ENCODE data around the gene DDX51.
"Not testable (repeated sequence)": the region's sequence is repeated elsewhere in the genome, so short reads cannot be mapped to it uniquely, and the experiment has no call there.

The DDX51 gene

GRCh38 chr12:132139912-132140311 is 4.2 kb downstream of the DDX51 start:
- no peak for DNase-seq (ENCODE audit: low spot score)

DNA sequence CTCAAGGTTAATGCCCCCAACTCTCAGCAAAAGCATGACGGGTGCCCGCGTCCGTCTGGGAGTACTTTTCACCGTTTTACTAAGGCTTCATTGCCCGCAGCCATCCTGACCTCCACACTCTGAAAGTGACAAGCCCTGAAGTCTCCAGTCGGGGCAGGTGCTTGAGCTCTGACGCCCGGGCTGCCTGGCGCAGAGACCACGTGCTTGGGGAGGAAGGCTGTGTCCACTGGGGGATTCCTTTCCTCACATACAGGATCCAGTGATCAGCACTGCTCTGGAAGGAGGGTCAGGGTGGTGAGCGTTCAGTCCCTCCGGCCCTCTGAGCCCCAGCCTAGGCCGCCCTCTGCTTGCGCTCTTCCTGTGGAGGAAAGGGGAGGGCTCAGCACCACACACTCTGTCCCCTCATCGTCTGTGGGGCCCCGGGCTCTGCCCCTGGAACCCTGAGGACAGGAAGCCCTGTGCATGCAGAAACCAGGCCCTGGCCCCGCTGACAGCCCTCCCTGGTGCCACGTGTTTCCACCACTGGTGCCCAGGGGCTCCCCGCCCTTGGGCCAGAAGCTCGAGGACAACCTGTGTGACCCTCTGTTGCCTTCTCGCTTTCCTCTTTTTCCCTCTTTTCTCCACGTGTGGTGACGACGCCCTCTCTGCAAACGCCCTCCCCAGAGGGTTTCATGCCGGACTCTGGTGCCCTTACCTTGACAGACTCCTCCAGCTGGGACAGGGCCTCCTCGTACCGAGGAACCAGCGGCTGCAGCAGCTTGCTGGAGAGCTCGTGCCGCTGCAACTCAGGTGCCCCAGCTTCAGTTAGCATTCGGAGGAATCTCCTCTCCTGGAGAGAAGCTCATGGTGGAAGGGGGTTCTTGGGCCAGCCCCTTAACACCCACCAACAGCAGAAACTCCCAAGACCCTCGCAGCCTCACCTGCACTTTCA is 4.9 kb downstream of the DDX51 start:
- DNase-seq (ENCODE audit: low spot score), result no peak

- no peak for DNase-seq (ENCODE audit: low spot score)
Observed at GRCh38 chr12:132137483-132138125, 6.5 kb downstream of the DDX51 start.

- not testable (repeated sequence) for DNase-seq (ENCODE audit: low spot score)
Observed at GRCh38 chr12:132136226-132136625, 7.9 kb downstream of the DDX51 start.

GRCh38 chr12:132134653-132135183 is 9.4 kb downstream of the DDX51 start:
- not testable (repeated sequence) for DNase-seq (ENCODE audit: low spot score)

- no peak for DNase-seq (ENCODE audit: low spot score)
Observed at GRCh38 chr12:132133952-132134652, 10.0 kb downstream of the DDX51 start.

DNA sequence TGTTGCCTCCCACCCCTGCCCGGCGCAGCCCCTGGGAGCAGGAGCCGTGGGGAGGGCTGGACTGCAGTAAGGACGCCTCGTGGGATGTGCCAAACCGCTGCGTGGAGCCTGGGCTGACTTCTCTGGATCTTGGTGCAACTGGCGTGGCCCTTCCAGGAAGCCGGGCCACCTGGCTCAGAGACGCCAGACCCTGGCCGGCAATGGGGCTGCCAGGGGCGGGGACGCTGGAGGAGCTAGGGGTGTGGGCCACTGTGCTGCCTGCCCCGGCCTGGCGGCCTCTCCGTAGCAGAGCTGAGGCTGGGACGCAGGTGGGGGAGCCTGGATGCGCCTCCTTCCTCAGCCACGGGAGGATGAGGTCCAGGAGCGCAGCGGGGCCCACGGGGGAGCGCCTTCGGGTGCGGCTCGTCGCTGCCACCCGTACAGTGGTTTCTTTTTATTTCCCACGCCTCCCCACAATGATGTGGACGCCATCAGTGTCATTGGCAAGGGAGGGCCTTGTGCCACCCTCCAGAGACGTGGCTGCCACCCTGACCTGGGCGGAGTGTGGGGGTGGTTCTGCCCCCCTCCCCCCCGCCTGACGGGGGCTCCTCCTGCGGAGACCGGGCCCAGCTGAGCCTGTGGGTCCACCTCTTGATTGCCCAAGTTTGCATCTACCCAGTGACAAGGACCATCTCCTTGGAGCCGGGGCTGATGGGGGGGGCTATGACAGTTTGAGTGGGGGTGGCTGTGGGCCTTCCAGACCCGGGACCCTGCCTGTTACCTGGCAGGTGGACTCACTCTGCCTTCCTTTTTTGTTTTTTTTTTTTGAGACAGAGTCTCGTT is 11.3 kb downstream of the DDX51 start:
- DNase-seq (ENCODE audit: low spot score), result no peak

DNA sequence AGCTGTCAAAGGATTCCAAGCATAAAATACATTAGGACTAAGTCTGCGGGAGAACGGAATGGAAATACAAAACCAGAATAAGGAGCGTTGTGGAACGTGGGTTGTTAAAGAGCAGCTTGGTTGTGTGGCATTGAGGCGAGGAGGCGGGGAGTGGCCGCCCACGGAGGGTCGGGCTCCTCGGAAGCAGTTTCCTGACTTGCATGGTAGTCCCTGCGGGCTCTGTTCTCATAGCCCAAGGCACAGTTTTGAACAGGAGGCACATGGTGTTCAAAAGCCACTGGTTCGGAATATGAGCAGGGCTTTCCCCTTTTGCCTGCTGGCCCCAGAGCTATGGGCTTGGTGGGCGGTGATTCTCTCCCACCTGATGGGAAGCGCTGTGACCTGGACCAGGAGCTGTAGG is 12.2 kb downstream of the DDX51 start:
- DNase-seq (ENCODE audit: low spot score), result no peak

GRCh38 chr12:132131229-132131628 is 12.9 kb downstream of the DDX51 start:
- DNase-seq (ENCODE audit: low spot score), result no peak

DNA sequence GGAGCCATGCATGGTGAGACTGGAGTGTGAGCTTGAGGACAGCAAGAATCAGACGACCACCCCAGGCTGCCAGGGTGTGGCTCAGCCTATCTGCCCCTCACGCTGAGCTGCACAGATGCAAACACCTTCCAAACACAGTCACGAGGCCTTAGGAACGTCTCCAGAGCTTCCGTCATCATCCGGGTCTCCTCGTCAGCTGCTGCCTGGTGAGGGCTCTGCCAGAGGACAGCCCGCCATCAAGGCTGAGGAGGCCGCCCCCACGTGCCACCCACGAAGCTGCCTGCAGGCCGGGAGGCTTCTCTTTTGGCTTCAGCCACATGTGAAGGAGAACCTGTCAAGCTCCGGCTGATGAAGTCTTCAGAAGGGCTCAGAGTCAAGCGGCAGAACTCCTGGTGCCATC is 13.4 kb downstream of the DDX51 start:
- DNase-seq (ENCODE audit: low spot score), result no peak

DNA sequence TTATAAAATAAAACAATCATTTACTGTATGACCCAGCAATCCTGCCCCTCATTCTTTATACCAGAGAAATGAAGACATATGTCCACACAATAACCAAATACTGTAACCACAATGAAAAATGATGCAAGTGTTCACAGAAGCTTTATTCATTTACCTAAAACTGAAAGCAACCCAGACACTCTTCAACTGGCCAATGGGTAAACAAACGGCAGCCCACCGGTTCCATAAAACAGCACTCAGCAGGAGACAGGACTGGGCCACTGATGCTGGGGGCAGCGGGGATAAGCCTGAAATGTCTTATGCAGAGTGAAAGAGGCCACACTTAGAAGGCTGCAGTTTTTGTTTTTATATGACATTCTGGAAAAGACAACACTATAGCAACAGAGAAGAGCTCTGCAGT is 15.1 kb downstream of the DDX51 start:
- no peak for DNase-seq (ENCODE audit: low spot score)

DNA sequence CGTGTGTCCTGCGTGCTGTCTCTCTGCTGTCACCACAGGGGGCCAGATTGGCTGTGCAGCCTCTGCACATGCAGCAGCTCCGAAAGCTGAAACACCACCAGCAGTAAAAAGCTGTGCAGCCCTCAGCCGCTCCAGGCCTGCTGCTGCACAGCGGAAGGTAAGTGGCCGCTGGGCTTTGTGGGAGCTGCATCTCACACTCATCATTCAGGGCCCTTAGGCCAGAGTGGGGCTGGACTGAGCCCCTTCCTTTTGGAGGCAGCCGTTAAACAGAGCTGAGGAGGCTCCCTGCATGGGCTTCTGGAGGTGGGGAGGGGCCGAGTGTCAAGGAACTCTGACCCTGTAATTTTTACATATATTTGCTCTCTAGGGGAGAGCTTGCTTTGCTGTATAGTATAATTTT is 17.1 kb downstream of the DDX51 start:
- no peak for DNase-seq (ENCODE audit: low spot score)

GRCh38 chr12:132125736-132126135 is 18.4 kb downstream of the DDX51 start:
- DNase-seq (ENCODE audit: low spot score), result no peak

GRCh38 chr12:132124766-132125425 is 19.2 kb downstream of the DDX51 start:
- DNase-seq (ENCODE audit: low spot score), result no peak

DNA sequence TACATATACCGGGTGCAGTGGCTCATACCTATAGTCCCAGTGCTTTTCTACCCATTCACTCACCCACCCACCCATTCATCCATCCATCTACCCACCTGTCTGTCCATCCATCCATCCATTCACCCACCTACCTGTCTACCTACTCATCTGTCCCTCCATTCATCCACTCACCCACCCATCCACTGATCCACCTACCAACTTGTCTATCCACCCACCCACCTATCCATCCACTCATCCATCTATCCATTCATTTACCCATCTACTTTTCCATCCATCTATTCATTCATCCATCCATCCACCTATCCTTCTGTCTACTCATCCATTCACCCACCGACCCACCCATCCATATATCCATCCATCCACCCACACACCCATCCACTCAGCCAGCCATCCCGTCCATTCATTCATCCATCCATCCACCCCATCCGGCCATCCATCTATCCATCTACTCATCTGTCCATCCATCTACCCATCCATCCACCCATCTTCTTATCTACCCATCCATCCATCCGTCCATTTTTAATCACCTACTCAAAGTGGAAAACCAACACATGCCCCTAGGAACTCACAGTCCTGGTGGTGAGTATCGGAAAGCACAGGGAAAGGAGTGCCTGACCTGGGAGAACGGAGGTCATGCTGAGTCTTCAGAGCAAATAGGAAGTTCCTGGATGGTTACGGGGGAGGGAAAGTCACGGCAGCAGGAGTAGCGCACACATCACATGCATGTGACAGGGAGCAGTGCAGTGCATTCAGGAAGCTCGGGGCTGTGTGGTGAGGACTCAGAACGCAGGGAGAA is 20.0 kb downstream of the DDX51 start:
- DNase-seq (ENCODE audit: low spot score), result no peak

DNA sequence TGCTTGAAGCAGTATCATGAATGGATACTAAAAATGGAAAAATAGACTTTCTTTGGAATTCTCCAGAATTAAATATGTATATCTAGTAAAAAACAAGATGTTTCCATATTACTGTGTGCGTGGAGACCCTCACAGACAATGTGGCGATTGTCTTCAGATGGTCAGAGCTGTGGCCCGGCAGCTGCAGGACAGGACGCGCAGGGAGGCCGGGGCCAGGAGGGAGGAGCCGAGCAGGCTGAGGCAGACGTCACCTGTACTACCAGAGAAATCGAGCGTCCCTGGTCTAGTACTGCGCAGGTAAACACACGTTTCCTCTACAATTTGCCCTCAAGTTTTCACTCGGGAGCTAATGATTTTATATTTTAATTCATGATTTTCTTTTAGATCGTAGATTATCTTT is 22.8 kb downstream of the DDX51 start:
- no peak for DNase-seq (ENCODE audit: low spot score)

DNA sequence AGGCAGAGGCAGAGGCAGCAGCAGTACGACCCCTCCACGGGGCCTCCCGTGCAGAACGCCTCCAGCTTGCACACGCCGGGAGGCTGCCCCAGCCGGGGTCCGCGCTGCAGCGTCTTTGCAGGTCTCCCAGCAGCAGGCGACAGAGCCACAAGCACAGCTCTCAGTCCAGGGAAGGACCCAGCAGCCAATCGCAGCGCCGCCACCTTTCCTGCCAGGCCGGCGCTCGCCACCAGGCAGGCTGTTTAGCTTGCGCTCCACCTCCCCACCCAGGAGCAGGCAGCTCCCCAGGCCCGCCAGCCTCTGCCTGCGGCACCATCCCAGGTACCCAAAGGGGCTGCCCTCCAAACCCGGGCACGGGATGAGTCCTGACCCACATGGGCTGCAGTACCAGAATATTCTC is 25.2 kb downstream of the DDX51 start:
- DNase-seq (ENCODE audit: low spot score), result no peak

DNA sequence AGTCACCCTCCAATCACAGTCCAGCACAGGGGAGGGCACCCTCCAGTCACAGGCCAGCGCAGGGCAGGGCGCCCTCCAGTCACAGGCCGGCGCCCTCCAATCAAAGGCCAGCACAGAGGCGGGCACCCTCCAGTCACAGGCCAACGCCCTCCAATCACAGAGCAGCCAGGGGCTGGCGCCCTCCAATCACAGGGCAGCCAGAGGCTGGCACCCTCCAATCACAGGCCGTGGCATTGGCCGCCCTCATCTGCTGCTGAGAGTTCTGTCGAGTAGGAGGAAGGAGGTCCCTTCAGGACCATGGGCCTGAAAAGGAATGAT is 26.6 kb downstream of the DDX51 start:
- no peak for DNase-seq (ENCODE audit: low spot score)

- DNase-seq (ENCODE audit: low spot score), result no peak
Observed at GRCh38 chr12:132116709-132117557, 27.2 kb downstream of the DDX51 start.

- DNase-seq (ENCODE audit: low spot score), result no peak
Observed at GRCh38 chr12:132115500-132115899, 28.6 kb downstream of the DDX51 start.
